ENCODE results near the gene OR2A1.
"Not testable (repeated sequence)": the region's sequence is repeated elsewhere in the genome, so short reads cannot be mapped to it uniquely, and the experiment has no call there.

Gene OR2A1

GRCh38 chr7:144330044-144330443, 17.8 kb downstream of the OR2A1 start:
- not testable (repeated sequence) for H3K27ac ChIP-seq (ENCODE audit: low read depth, low read length); H3K4me1 ChIP-seq (ENCODE audit: control insufficient read depth, insufficient read depth, low read length); H3K36me3 ChIP-seq (ENCODE audit: control insufficient read depth, insufficient read depth, low read length); H3K9ac ChIP-seq (ENCODE audit: low read depth, low read length); H3K9me3 ChIP-seq (ENCODE audit: control insufficient read depth, insufficient read depth, low read length); H3K4me3 ChIP-seq (ENCODE audit: low read depth, low read length); H3K27me3 ChIP-seq (ENCODE audit: control insufficient read depth, insufficient read depth, low read length)

- H3K4me1 ChIP-seq (ENCODE audit: control insufficient read depth, insufficient read depth, low read length); H3K27me3 ChIP-seq (ENCODE audit: control insufficient read depth, insufficient read depth, low read length); H3K9ac ChIP-seq (ENCODE audit: low read depth, low read length); H3K27ac ChIP-seq (ENCODE audit: low read depth, low read length); H3K36me3 ChIP-seq (ENCODE audit: control insufficient read depth, insufficient read depth, low read length); H3K4me3 ChIP-seq (ENCODE audit: low read depth, low read length); H3K9me3 ChIP-seq (ENCODE audit: control insufficient read depth, insufficient read depth, low read length): not testable (repeated sequence)
Observed at GRCh38 chr7:144331221-144331995, 19.2 kb downstream of the OR2A1 start.

- H3K4me1 ChIP-seq (ENCODE audit: control insufficient read depth, insufficient read depth, low read length); H3K27ac ChIP-seq (ENCODE audit: low read depth, low read length); H3K27me3 ChIP-seq (ENCODE audit: control insufficient read depth, insufficient read depth, low read length); H3K4me3 ChIP-seq (ENCODE audit: low read depth, low read length); H3K36me3 ChIP-seq (ENCODE audit: control insufficient read depth, insufficient read depth, low read length); H3K9me3 ChIP-seq (ENCODE audit: control insufficient read depth, insufficient read depth, low read length); H3K9ac ChIP-seq (ENCODE audit: low read depth, low read length): not testable (repeated sequence)
Observed at GRCh38 chr7:144331996-144332288, 19.7 kb downstream of the OR2A1 start.

GRCh38 chr7:144348625-144349024, 36.4 kb downstream of the OR2A1 start:
- H3K4me3 ChIP-seq (ENCODE audit: low read depth, low read length); H3K9ac ChIP-seq (ENCODE audit: low read depth, low read length); H3K36me3 ChIP-seq (ENCODE audit: control insufficient read depth, insufficient read depth, low read length); H3K4me1 ChIP-seq (ENCODE audit: control insufficient read depth, insufficient read depth, low read length); H3K9me3 ChIP-seq (ENCODE audit: control insufficient read depth, insufficient read depth, low read length); H3K27me3 ChIP-seq (ENCODE audit: control insufficient read depth, insufficient read depth, low read length); H3K27ac ChIP-seq (ENCODE audit: low read depth, low read length): not testable (repeated sequence)

- H3K9ac ChIP-seq (ENCODE audit: low read depth, low read length); H3K4me1 ChIP-seq (ENCODE audit: control insufficient read depth, insufficient read depth, low read length); H3K27ac ChIP-seq (ENCODE audit: low read depth, low read length); H3K9me3 ChIP-seq (ENCODE audit: control insufficient read depth, insufficient read depth, low read length); H3K27me3 ChIP-seq (ENCODE audit: control insufficient read depth, insufficient read depth, low read length); H3K4me3 ChIP-seq (ENCODE audit: low read depth, low read length); H3K36me3 ChIP-seq (ENCODE audit: control insufficient read depth, insufficient read depth, low read length): not testable (repeated sequence)
Observed at GRCh38 chr7:144351667-144352066, 39.4 kb downstream of the OR2A1 start.

GRCh38 chr7:144355176-144355822, 43.1 kb downstream of the OR2A1 start, which contains the start of gene ARHGEF5:
Gene ARHGEF5 (plus strand): TSS chr7:144355402. CDS start chr7:144362670, 7,268 bp downstream.
- H3K9ac ChIP-seq (ENCODE audit: low read depth, low read length); H3K4me3 ChIP-seq (ENCODE audit: low read depth, low read length); H3K9me3 ChIP-seq (ENCODE audit: control insufficient read depth, insufficient read depth, low read length); H3K27ac ChIP-seq (ENCODE audit: low read depth, low read length); H3K27me3 ChIP-seq (ENCODE audit: control insufficient read depth, insufficient read depth, low read length); H3K4me1 ChIP-seq (ENCODE audit: control insufficient read depth, insufficient read depth, low read length); H3K36me3 ChIP-seq (ENCODE audit: control insufficient read depth, insufficient read depth, low read length): not testable (repeated sequence)

- H3K27me3 ChIP-seq (ENCODE audit: control insufficient read depth, insufficient read depth, low read length); H3K4me1 ChIP-seq (ENCODE audit: control insufficient read depth, insufficient read depth, low read length); H3K9me3 ChIP-seq (ENCODE audit: control insufficient read depth, insufficient read depth, low read length); H3K36me3 ChIP-seq (ENCODE audit: control insufficient read depth, insufficient read depth, low read length); H3K4me3 ChIP-seq (ENCODE audit: low read depth, low read length); H3K9ac ChIP-seq (ENCODE audit: low read depth, low read length); H3K27ac ChIP-seq (ENCODE audit: low read depth, low read length): not testable (repeated sequence)
Observed at GRCh38 chr7:144356185-144356584, 44.0 kb downstream of the OR2A1 start.

GRCh38 chr7:144356860-144357259, 44.6 kb downstream of the OR2A1 start:
- not testable (repeated sequence) for H3K4me3 ChIP-seq (ENCODE audit: low read depth, low read length); H3K27ac ChIP-seq (ENCODE audit: low read depth, low read length); H3K27me3 ChIP-seq (ENCODE audit: control insufficient read depth, insufficient read depth, low read length); H3K9ac ChIP-seq (ENCODE audit: low read depth, low read length); H3K4me1 ChIP-seq (ENCODE audit: control insufficient read depth, insufficient read depth, low read length); H3K36me3 ChIP-seq (ENCODE audit: control insufficient read depth, insufficient read depth, low read length); H3K9me3 ChIP-seq (ENCODE audit: control insufficient read depth, insufficient read depth, low read length)

GRCh38 chr7:144362061-144362460, 49.8 kb downstream of the OR2A1 start:
- H3K27ac ChIP-seq (ENCODE audit: low read depth, low read length); H3K4me1 ChIP-seq (ENCODE audit: control insufficient read depth, insufficient read depth, low read length); H3K36me3 ChIP-seq (ENCODE audit: control insufficient read depth, insufficient read depth, low read length); H3K4me3 ChIP-seq (ENCODE audit: low read depth, low read length); H3K27me3 ChIP-seq (ENCODE audit: control insufficient read depth, insufficient read depth, low read length); H3K9ac ChIP-seq (ENCODE audit: low read depth, low read length); H3K9me3 ChIP-seq (ENCODE audit: control insufficient read depth, insufficient read depth, low read length): not testable (repeated sequence)

GRCh38 chr7:144365523-144365922, 53.3 kb downstream of the OR2A1 start:
- not testable (repeated sequence) for H3K9me3 ChIP-seq (ENCODE audit: control insufficient read depth, insufficient read depth, low read length); H3K4me3 ChIP-seq (ENCODE audit: low read depth, low read length); H3K36me3 ChIP-seq (ENCODE audit: control insufficient read depth, insufficient read depth, low read length); H3K27me3 ChIP-seq (ENCODE audit: control insufficient read depth, insufficient read depth, low read length); H3K4me1 ChIP-seq (ENCODE audit: control insufficient read depth, insufficient read depth, low read length); H3K9ac ChIP-seq (ENCODE audit: low read depth, low read length); H3K27ac ChIP-seq (ENCODE audit: low read depth, low read length)

- H3K4me3 ChIP-seq (ENCODE audit: low read depth, low read length); H3K9me3 ChIP-seq (ENCODE audit: control insufficient read depth, insufficient read depth, low read length); H3K9ac ChIP-seq (ENCODE audit: low read depth, low read length); H3K4me1 ChIP-seq (ENCODE audit: control insufficient read depth, insufficient read depth, low read length); H3K27ac ChIP-seq (ENCODE audit: low read depth, low read length); H3K27me3 ChIP-seq (ENCODE audit: control insufficient read depth, insufficient read depth, low read length); H3K36me3 ChIP-seq (ENCODE audit: control insufficient read depth, insufficient read depth, low read length): not testable (repeated sequence)
Observed at GRCh38 chr7:144367250-144367649, 55.0 kb downstream of the OR2A1 start.

Measured in HUES48 (cell line).